Activated T-cell treated with anti-CD3 and anti-CD28 coated beads, Interleukin-2, amount 50 U/mL, for 72 hours (primary cell): Measurements from ENCODE around the gene RBPJ. TPM values are rescaled to one million over a fixed set of nuclear protein-coding genes. Genes with fewer than 3 reads are reported as not detected.

Source experiments
- ATAC-seq, 2 donors: fragments of 150-1000 bp; cut with Tn5 transposase; replicated peaks in 1 of 2; 2 replicates each; pipeline ENCODE4 v1.10.0; 2021; ENCODE audit warnings: moderate library complexity in 2 of 2, mild to moderate bottlenecking in 1 of 2
- DNase-seq, 2 donors: peaks; one replicate each; pipeline ENCODE4 v3.0.0; 2021 to 2022; ENCODE audit warnings: mixed read lengths in 1 of 2
- H3K27ac Mint-ChIP-seq: one replicate; pipeline ENCODE4 v1.8.0; 2022; ENCODE audit warnings: mild to moderate bottlenecking, moderate library complexity, mixed read lengths
- H3K27me3 Mint-ChIP-seq: one replicate; pipeline ENCODE4 v1.8.0; 2022; ENCODE audit warnings: low read depth, mixed read lengths
- H3K36me3 Mint-ChIP-seq, 2 donors: one replicate each; pipeline ENCODE4 v1.8.0; 2022; ENCODE audit warnings: mixed read lengths in 2 of 2, mild to moderate bottlenecking in 1 of 2; ENCODE audit not compliant: insufficient read depth in 2 of 2
- H3K4me1 Mint-ChIP-seq: one replicate; pipeline ENCODE4 v1.8.0; 2022; ENCODE audit warnings: low read depth, mixed read lengths
- H3K4me3 Mint-ChIP-seq, 2 donors: one replicate each; pipeline ENCODE4 v1.8.0; 2022; ENCODE audit warnings: mild to moderate bottlenecking in 2 of 2, mixed read lengths in 2 of 2, moderate library complexity in 2 of 2
- H3K9me3 Mint-ChIP-seq, 2 donors: one replicate each; pipeline ENCODE4 v1.8.0; 2022; ENCODE audit warnings: mixed read lengths in 2 of 2
- total RNA-seq, 2 donors: library from RNA; stranded (reverse); gene quantifications; one replicate each; pipeline ENCODE4 v1.2.3, GENCODE V29; 2022

Gene RBPJ
- total RNA-seq, 2 donors from 2014 or later: 104 to 136 TPM

DNA sequence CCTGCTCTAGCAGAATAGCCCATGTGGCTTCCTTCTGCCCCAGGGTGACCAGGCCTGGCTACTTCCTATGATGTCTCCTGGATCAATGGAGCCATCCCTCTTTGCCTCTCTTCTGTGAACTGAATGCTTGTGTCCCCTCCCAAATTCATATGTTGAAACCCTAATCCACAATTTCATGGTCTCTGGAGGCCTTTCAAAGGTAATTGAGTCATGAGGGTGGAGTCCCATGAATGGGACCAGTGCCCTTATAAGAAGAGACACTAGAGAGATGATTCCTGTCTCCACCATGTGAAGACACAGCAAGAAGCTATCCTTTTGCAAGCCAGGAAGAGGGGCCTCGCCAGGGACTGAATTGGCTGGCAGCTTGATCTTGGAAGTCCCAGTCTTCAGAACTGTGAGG is 151.1 kb downstream of the RBPJ start:
- H3K9me3 Mint-ChIP-seq: no peaks in the 10 kb centered on the region
- ATAC-seq (no peak), DNase-seq (no peak)
- H3K4me1 Mint-ChIP-seq: no peaks in the 10 kb centered on the region
- H3K27me3 Mint-ChIP-seq: peaks cover 14% of the 10 kb centered on the region
- no peaks in the 10 kb centered on the region for H3K36me3 Mint-ChIP-seq
- H3K27ac Mint-ChIP-seq: no peak overlapping the region
- no peak overlapping the region for H3K4me3 Mint-ChIP-seq

DNA sequence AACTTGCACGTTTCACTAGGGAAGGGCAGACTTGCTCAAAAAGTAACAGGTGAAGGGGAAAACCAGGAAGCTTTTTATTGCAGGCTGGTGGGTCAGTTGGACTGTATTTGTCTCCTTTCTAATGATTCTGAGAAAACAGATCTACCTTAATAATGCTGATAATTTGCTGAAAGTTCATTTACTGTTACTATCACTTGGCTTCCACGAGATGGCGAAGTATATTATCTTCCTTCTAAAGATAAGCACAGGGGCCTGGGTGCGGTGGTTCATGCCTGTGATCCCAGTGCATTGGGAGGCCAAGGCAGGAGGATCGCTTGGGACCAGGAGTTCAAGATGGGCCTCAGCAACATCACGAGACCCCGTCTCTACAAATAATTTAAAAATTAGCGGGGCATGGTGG is 153.1 kb downstream of the RBPJ start:
- H3K27ac Mint-ChIP-seq: no peak overlapping the region
- H3K27me3 Mint-ChIP-seq: peaks cover 7% of the 10 kb centered on the region
- no peaks in the 10 kb centered on the region for H3K4me1 Mint-ChIP-seq
- no peaks in the 10 kb centered on the region for H3K9me3 Mint-ChIP-seq
- no peaks in the 10 kb centered on the region for H3K36me3 Mint-ChIP-seq
- DNase-seq (no peak), ATAC-seq (no peak)
- H3K4me3 Mint-ChIP-seq: no peak overlapping the region

DNA sequence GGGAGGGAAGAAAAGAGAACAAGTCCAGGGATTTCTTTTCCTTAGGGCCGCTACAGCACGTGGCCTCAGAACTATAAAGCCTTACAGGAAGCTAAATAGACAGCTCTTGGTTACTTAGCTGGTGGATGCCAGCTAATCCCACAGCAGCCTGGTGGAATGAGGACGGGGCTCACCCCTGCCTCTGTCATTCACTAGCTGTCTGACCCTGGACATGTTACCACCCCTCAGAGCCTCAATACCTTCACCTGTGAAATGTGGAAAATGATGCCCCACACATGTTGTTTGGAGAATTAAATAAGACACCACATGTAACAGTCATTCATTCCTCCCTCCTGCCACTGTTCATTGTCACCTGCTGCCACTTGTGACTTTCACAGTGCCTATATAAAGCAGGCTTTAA is 153.7 kb downstream of the RBPJ start:
- H3K27me3 Mint-ChIP-seq: peaks cover 7% of the 10 kb centered on the region
- H3K27ac Mint-ChIP-seq: no peak overlapping the region
- no peak for DNase-seq
- H3K36me3 Mint-ChIP-seq: no peaks in the 10 kb centered on the region
- no peaks in the 10 kb centered on the region for H3K9me3 Mint-ChIP-seq
- ATAC-seq: no peak
- H3K4me3 Mint-ChIP-seq: no peak overlapping the region
- no peaks in the 10 kb centered on the region for H3K4me1 Mint-ChIP-seq

- Mint-ChIP-seq H3K4me1 (no peaks in the 10 kb centered on the region), H3K9me3 (no peaks in the 10 kb centered on the region), H3K27me3 (peaks cover 7% of the 10 kb centered on the region), H3K27ac (no peak overlapping the region), H3K36me3 (no peaks in the 10 kb centered on the region), H3K4me3 (no peak overlapping the region)
- ATAC-seq: no peak
- no peak for DNase-seq
These were observed 154.9 kb downstream of the RBPJ start for GRCh38 chr4:26475716-26476115.

DNA sequence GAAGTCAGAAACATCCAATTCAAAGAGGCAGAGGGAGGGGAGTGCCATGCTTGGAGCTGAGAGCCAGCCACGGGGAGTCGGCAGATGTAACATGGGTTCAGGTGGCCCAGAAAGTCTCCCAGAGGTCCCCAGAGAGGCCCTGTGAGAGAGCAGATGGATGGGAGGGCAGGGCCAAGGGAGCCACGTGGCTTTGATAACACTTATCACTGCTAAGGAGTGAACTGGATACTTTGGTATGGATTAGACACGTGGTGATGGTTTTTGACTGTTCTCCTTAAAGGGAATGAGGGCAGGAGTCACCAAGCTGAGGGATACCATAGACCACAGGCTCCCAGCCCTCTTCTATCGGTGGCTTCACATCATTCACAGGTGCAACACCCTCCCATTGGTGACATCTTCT is 155.7 kb downstream of the RBPJ start:
- no peak overlapping the region for H3K27ac Mint-ChIP-seq
- H3K4me3 Mint-ChIP-seq: no peak overlapping the region
- H3K36me3 Mint-ChIP-seq: no peaks in the 10 kb centered on the region
- no peak for DNase-seq
- H3K9me3 Mint-ChIP-seq: no peaks in the 10 kb centered on the region
- H3K27me3 Mint-ChIP-seq: peaks cover 6% of the 10 kb centered on the region
- H3K4me1 Mint-ChIP-seq: no peaks in the 10 kb centered on the region
- no peak for ATAC-seq

- DNase-seq: no peak
- Mint-ChIP-seq H3K4me3 (no peak overlapping the region), H3K4me1 (no peaks in the 10 kb centered on the region), H3K27me3 (no peaks in the 10 kb centered on the region), H3K36me3 (no peaks in the 10 kb centered on the region), H3K9me3 (no peaks in the 10 kb centered on the region), H3K27ac (no peak overlapping the region)
- ATAC-seq: no peak
These were observed 157.5 kb downstream of the RBPJ start for GRCh38 chr4:26478330-26478729.

DNA sequence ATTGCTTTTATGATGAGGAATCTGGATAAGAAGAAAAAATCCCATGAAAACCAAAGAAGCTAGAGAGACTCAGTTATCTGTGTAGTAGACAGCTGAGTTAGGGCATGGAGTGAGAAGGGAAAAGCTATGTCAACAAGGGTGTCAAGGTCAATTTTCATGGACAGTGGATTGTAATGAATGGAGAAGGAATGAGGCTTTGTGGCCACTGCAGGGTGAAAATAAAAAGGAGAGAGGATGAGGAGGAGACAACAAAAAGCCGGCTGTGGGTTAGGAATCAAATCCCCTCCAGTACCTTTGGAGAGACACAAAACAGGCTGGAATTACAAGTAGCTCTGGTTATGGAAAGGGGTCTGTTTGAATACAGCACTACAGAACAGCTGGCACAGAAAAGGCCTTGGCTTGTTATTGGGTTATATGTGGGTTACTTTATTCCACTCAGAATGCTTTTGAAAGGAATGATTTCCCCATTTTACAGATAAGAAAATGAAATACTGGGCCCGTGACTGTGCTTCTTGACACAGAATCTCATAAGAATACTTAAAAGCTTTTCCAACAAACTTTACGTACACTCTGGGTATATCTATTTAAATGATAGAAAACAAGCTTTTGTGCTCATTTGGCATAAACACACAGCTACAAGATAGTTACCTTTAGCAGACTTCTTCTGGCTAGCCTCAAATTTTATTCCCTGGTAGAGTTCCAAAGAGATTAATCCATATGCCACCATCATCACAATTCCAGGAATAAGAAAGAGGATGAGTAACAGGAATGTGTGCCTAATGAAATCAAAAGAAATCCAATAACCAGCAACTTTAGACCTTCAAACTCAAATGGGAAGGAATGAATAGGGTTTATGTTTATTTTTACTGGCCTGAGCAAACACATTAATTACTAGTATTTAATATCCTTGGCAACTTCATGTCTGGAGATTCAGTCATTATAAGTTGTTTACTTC is 162.0 kb downstream of the RBPJ start:
- no peak for ATAC-seq

GRCh38 chr4:26484032-26484515 is 163.3 kb downstream of the RBPJ start:
- Mint-ChIP-seq H3K4me1 (no peaks in the 10 kb centered on the region), H3K27ac (no peak overlapping the region), H3K4me3 (no peak overlapping the region)

More for the DNA sequence above, 162.0 kb downstream of the RBPJ start:
- H3K4me1 Mint-ChIP-seq: no peaks in the 10 kb centered on the region
- DNase-seq: no peak
- H3K4me3 Mint-ChIP-seq: no peak overlapping the region
- no peaks in the 10 kb centered on the region for H3K36me3 Mint-ChIP-seq
- H3K27ac Mint-ChIP-seq: no peak overlapping the region
- peaks cover 8% of the 10 kb centered on the region for H3K27me3 Mint-ChIP-seq
- no peaks in the 10 kb centered on the region for H3K9me3 Mint-ChIP-seq

DNA sequence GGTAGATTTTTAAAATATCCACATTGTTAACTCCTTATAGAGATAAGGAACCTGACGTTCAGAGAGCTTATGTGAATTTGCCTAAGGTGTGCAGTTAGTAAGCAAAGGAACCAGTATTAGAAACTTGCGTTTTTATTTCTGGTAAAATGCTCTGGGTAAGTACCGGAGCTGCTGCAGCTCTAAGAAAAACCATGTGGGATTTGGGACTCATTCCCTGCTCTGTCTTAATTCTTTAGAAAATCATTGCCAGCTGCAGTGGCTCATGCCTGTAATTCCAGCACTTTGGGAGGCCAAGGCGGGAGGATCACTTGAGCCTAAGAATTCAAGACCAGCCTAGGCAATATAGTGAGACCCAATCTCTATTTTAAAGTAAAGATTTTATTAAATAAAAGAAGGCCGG is 163.7 kb downstream of the RBPJ start:
- ATAC-seq (no peak), DNase-seq (no peak)
- Mint-ChIP-seq H3K9me3 (no peaks in the 10 kb centered on the region), H3K4me3 (no peak overlapping the region), H3K4me1 (no peaks in the 10 kb centered on the region), H3K27me3 (peaks cover 23% of the 10 kb centered on the region), H3K27ac (no peak overlapping the region), H3K36me3 (no peaks in the 10 kb centered on the region)

More at GRCh38 chr4:26484032-26484515, 163.3 kb downstream of the RBPJ start:
- H3K36me3 Mint-ChIP-seq: no peaks in the 10 kb centered on the region
- DNase-seq: no peak
- H3K9me3 Mint-ChIP-seq: no peaks in the 10 kb centered on the region
- peaks cover 21% of the 10 kb centered on the region for H3K27me3 Mint-ChIP-seq
- no peak for ATAC-seq

Other genes with a start within 250 kb of the RBPJ start
- not detected for gene CCKAR, start 169.5 kb downstream of the RBPJ start, total RNA-seq